ENCODE results near the gene COL5A2. TPM values are rescaled to one million over a fixed set of nuclear protein-coding genes. Genes with fewer than 3 reads are reported as not detected.

Gene COL5A2
- total and polyA plus RNA-seq, 4 donors = 45.5 to 387 (median 118) TPM

DNA sequence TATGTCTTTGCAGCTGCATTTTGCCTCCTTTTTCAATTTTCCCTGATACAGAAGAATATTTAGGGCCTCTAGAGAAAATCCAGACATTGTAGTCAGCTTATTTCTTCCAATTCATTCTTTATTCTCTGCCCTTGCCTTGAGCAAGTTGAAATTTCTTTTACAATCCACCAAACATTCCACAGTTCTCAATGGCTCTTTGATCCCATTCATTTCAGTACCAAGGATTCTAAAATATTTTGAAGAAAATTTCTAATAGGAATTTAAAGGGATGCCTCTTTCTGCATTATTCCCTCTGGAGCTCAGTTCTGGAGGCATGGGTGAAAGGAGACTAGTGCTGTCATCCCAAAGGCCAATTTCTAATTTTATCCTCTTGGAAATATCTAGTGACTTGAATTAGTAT lies 61.2 kb downstream of the COL5A2 start:
- Histone ChIP-seq H3K9me3 (ENCODE audit: control insufficient read depth, insufficient read depth, low read length) (no peaks in the 10 kb centered on the region), H3K4me1 (ENCODE audit: control insufficient read depth, insufficient read depth, low read length) (no peaks in the 10 kb centered on the region), H3K27me3 (ENCODE audit: control insufficient read depth, insufficient read depth, low read length) (no peaks in the 10 kb centered on the region), H3K36me3 (ENCODE audit: control insufficient read depth, insufficient read depth, low read length) (no peaks in the 10 kb centered on the region), H3K4me3 (ENCODE audit: low read depth, low read length) (no peak overlapping the region), H3K27ac (ENCODE audit: low read depth, low read length) (no peak overlapping the region)
- no peak for DNase-seq (ENCODE audit: low read depth in 4 of 6, low spot score in 6 of 6)

DNA sequence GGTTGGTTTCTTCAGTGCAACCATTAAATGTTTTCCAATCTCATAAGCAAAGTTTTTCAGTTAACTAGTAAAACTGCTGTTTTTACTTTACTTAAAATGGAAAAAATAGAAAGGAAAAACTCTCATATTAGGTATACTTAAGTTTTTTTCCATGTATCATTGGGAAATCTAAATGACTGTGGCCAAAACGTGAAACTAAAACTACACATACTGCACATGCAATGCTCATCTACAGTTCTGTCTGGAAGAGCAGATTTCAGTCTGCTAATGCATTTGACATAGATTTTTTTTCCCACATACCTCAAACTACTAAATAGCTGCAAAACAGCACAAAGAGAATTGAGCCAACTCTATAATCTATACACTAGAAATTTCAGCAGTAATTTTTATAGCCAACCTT lies 62.6 kb downstream of the COL5A2 start:
- DNase-seq (ENCODE audit: low read depth in 4 of 6, low spot score in 6 of 6) = no peak
- WGBS (ENCODE audit: insufficient coverage) = no CpG with 5 or more reads among the region's 1 CpG

GRCh38 chr2:189116087-189116486 lies 63.5 kb downstream of the COL5A2 start:
- WGBS (ENCODE audit: insufficient coverage) = no CpG with 5 or more reads among the region's 4 CpGs
- Histone ChIP-seq H3K36me3 (ENCODE audit: control insufficient read depth, insufficient read depth, low read length) (no peaks in the 10 kb centered on the region), H3K9me3 (ENCODE audit: control insufficient read depth, insufficient read depth, low read length) (no peaks in the 10 kb centered on the region), H3K4me3 (ENCODE audit: low read depth, low read length) (no peak overlapping the region), H3K27ac (ENCODE audit: low read depth, low read length) (no peak overlapping the region), H3K27me3 (ENCODE audit: control insufficient read depth, insufficient read depth, low read length) (no peaks in the 10 kb centered on the region), H3K4me1 (ENCODE audit: control insufficient read depth, insufficient read depth, low read length) (no peaks in the 10 kb centered on the region)
- DNase-seq (ENCODE audit: low read depth in 4 of 6, low spot score in 6 of 6) = no peak

More for the DNA sequence above, 62.6 kb downstream of the COL5A2 start:
- H3K36me3 ChIP-seq (ENCODE audit: control insufficient read depth, insufficient read depth, low read length) = no peaks in the 10 kb centered on the region
- no peak overlapping the region for H3K4me3 ChIP-seq (ENCODE audit: low read depth, low read length)
- no peaks in the 10 kb centered on the region for H3K27me3 ChIP-seq (ENCODE audit: control insufficient read depth, insufficient read depth, low read length)
- no peak overlapping the region for H3K27ac ChIP-seq (ENCODE audit: low read depth, low read length)
- H3K9me3 ChIP-seq (ENCODE audit: control insufficient read depth, insufficient read depth, low read length) = no peaks in the 10 kb centered on the region
- no peaks in the 10 kb centered on the region for H3K4me1 ChIP-seq (ENCODE audit: control insufficient read depth, insufficient read depth, low read length)

GRCh38 chr2:189115126-189115525 lies 64.4 kb downstream of the COL5A2 start:
- Histone ChIP-seq H3K36me3 (ENCODE audit: control insufficient read depth, insufficient read depth, low read length) (no peaks in the 10 kb centered on the region), H3K27me3 (ENCODE audit: control insufficient read depth, insufficient read depth, low read length) (no peaks in the 10 kb centered on the region), H3K9me3 (ENCODE audit: control insufficient read depth, insufficient read depth, low read length) (no peaks in the 10 kb centered on the region), H3K27ac (ENCODE audit: low read depth, low read length) (no peak overlapping the region), H3K4me3 (ENCODE audit: low read depth, low read length) (no peak overlapping the region), H3K4me1 (ENCODE audit: control insufficient read depth, insufficient read depth, low read length) (no peaks in the 10 kb centered on the region)
- no CpG with 5 or more reads among the region's 2 CpGs for WGBS (ENCODE audit: insufficient coverage)
- DNase-seq (ENCODE audit: low read depth in 4 of 6, low spot score in 6 of 6) = peak in 3 of 6 donors; percentile 7 to 57 (median 36)

- H3K27ac ChIP-seq (ENCODE audit: low read depth, low read length) = no peak overlapping the region
- no peak for DNase-seq (ENCODE audit: low read depth in 4 of 6, low spot score in 6 of 6)
- no peaks in the 10 kb centered on the region for H3K4me1 ChIP-seq (ENCODE audit: control insufficient read depth, insufficient read depth, low read length)
- H3K4me3 ChIP-seq (ENCODE audit: low read depth, low read length) = no peak overlapping the region
- no peaks in the 10 kb centered on the region for H3K27me3 ChIP-seq (ENCODE audit: control insufficient read depth, insufficient read depth, low read length)
- no peaks in the 10 kb centered on the region for H3K36me3 ChIP-seq (ENCODE audit: control insufficient read depth, insufficient read depth, low read length)
- no CpG with 5 or more reads among the region's 2 CpGs for WGBS (ENCODE audit: insufficient coverage)
- no peaks in the 10 kb centered on the region for H3K9me3 ChIP-seq (ENCODE audit: control insufficient read depth, insufficient read depth, low read length)
These were observed 65.6 kb downstream of the COL5A2 start for GRCh38 chr2:189113963-189114362.

DNA sequence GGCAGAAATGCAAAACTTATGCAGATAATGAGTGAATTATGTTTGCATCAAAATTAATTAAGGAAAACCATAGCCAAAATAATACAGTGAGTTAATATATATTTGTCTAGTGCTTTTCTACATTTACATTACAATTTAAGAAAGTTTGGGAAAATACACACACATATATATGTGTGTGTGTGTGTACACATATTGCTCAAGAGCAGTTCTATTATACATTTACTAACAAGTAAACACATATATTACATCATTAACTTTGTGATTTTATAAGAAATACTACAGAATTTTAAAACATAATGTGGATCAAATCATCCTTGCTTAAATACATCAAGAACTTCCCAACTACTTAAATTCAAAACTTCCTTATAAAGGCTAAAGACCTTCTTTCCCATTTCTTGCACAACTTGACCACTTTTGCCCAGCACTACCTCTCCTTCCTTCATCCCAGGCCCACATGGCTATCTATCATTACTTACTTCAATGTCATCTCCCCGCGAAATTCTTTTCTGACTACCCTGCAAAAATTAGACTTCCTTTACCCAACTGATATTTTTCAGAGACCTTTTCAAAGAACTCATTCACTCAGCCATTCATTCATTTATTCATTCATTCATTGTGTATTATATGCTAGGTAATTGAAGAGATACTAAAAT lies 68.4 kb downstream of the COL5A2 start:
- Histone ChIP-seq H3K27me3 (ENCODE audit: control insufficient read depth, insufficient read depth, low read length) (no peaks in the 10 kb centered on the region), H3K36me3 (ENCODE audit: control insufficient read depth, insufficient read depth, low read length) (no peaks in the 10 kb centered on the region), H3K27ac (ENCODE audit: low read depth, low read length) (no peak overlapping the region), H3K9me3 (ENCODE audit: control insufficient read depth, insufficient read depth, low read length) (no peaks in the 10 kb centered on the region), H3K4me1 (ENCODE audit: control insufficient read depth, insufficient read depth, low read length) (no peaks in the 10 kb centered on the region), H3K4me3 (ENCODE audit: low read depth, low read length) (no peak overlapping the region)
- no peak for DNase-seq (ENCODE audit: low read depth in 4 of 6, low spot score in 6 of 6)
- 100% methylated on average over 1 of the region's 2 CpGs for WGBS (ENCODE audit: insufficient coverage)

- Histone ChIP-seq H3K4me1 (ENCODE audit: control insufficient read depth, insufficient read depth, low read length) (no peaks in the 10 kb centered on the region), H3K27me3 (ENCODE audit: control insufficient read depth, insufficient read depth, low read length) (no peaks in the 10 kb centered on the region), H3K36me3 (ENCODE audit: control insufficient read depth, insufficient read depth, low read length) (no peaks in the 10 kb centered on the region), H3K9me3 (ENCODE audit: control insufficient read depth, insufficient read depth, low read length) (no peaks in the 10 kb centered on the region), H3K4me3 (ENCODE audit: low read depth, low read length) (no peak overlapping the region), H3K27ac (ENCODE audit: low read depth, low read length) (no peak overlapping the region)
- DNase-seq (ENCODE audit: low read depth in 4 of 6, low spot score in 6 of 6) = no peak
- 30% methylated on average over 2 of the region's 2 CpGs for WGBS (ENCODE audit: insufficient coverage)
These were observed 69.6 kb downstream of the COL5A2 start for GRCh38 chr2:189109921-189110397.

GRCh38 chr2:189104934-189105333 lies 74.6 kb downstream of the COL5A2 start:
- Histone ChIP-seq H3K4me1 (ENCODE audit: control insufficient read depth, insufficient read depth, low read length) (no peaks in the 10 kb centered on the region), H3K27ac (ENCODE audit: low read depth, low read length) (no peak overlapping the region), H3K4me3 (ENCODE audit: low read depth, low read length) (no peak overlapping the region), H3K27me3 (ENCODE audit: control insufficient read depth, insufficient read depth, low read length) (no peaks in the 10 kb centered on the region), H3K36me3 (ENCODE audit: control insufficient read depth, insufficient read depth, low read length) (no peaks in the 10 kb centered on the region), H3K9me3 (ENCODE audit: control insufficient read depth, insufficient read depth, low read length) (no peaks in the 10 kb centered on the region)
- no peak for DNase-seq (ENCODE audit: low read depth in 4 of 6, low spot score in 6 of 6)
- no CpG with 5 or more reads among the region's 2 CpGs for WGBS (ENCODE audit: insufficient coverage)

DNA sequence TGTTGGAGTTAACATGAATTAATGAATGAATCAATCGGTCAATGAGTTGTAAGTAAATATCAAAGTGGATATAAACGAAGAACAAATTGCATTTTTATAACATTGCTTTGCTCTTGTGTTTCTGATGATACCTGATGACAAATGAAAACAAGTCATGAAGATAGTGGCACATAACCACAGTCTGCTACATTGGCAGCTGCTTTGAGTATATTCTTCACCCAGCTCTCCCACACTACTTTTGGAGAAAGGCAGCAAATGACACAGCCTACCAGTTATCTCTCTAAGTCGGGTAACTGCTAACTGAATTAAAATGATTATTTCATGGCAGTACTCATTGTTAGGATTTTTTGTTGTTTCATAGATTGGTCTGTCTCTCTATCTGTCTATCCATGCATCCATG lies 76.8 kb downstream of the COL5A2 start:
- Histone ChIP-seq H3K27me3 (ENCODE audit: control insufficient read depth, insufficient read depth, low read length) (no peaks in the 10 kb centered on the region), H3K4me3 (ENCODE audit: low read depth, low read length) (no peak overlapping the region), H3K27ac (ENCODE audit: low read depth, low read length) (no peak overlapping the region), H3K9me3 (ENCODE audit: control insufficient read depth, insufficient read depth, low read length) (no peaks in the 10 kb centered on the region), H3K4me1 (ENCODE audit: control insufficient read depth, insufficient read depth, low read length) (no peaks in the 10 kb centered on the region), H3K36me3 (ENCODE audit: control insufficient read depth, insufficient read depth, low read length) (no peaks in the 10 kb centered on the region)
- no peak for DNase-seq (ENCODE audit: low read depth in 4 of 6, low spot score in 6 of 6)
- 92% methylated on average over 2 of the region's 3 CpGs for WGBS (ENCODE audit: insufficient coverage)

DNA sequence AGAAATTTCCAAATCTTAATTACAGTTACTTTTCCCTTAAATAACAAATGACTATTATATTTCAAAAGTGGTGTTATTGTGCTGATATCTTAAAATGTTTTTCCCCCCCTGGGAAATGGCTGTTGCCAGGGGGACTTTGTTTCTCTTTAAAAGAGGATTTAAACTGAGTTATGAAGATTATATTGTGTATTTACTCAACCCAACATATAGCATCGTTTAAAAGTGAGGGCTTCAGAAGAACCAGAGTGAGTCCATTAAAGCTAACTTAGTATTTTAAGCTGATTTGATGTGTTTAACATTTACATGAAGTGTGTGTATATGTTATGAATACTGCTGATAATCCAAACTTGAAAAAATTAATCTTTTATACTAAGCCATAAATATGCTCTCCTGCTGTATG lies 81.6 kb downstream of the COL5A2 start:
- Histone ChIP-seq H3K4me1 (ENCODE audit: control insufficient read depth, insufficient read depth, low read length) (no peaks in the 10 kb centered on the region), H3K27me3 (ENCODE audit: control insufficient read depth, insufficient read depth, low read length) (no peaks in the 10 kb centered on the region), H3K36me3 (ENCODE audit: control insufficient read depth, insufficient read depth, low read length) (no peaks in the 10 kb centered on the region), H3K4me3 (ENCODE audit: low read depth, low read length) (no peak overlapping the region), H3K9me3 (ENCODE audit: control insufficient read depth, insufficient read depth, low read length) (no peaks in the 10 kb centered on the region), H3K27ac (ENCODE audit: low read depth, low read length) (no peak overlapping the region)
- DNase-seq (ENCODE audit: low read depth in 4 of 6, low spot score in 6 of 6) = no peak
- WGBS (ENCODE audit: insufficient coverage) = no CpG with 5 or more reads among the region's 1 CpG

All from spinal cord (tissue), 10 donors.